Gastrocnemius medialis (tissue), 4 donors: ENCODE data around the gene GLIPR1L2.

Experiments used
- POLR2A ChIP-seq, 2 donors: fragments of 450-650 bp; IDR thresholded peaks; one replicate each; pipeline ENCODE4 v1.6.1; 2017; ENCODE audit warnings: antibody characterized with exemption in 2 of 2, mild to moderate bottlenecking in 2 of 2, moderate library complexity in 2 of 2
- TF ChIP-seq, protein P1 (sequence below), 5 experiments: fragments of 450-650 bp in 3 of 5; fragments of 200-600 bp in 2 of 5; sonication (generic) in 2 of 5; IDR thresholded peaks in 4 of 5; conservative IDR thresholded peaks in 1 of 5; 1 replicate in 4 of 5; 2 replicates in 1 of 5; pipeline ENCODE4 v1.5.1; 2016 to 2019; ENCODE audit warnings: antibody characterized with exemption in 5 of 5, mild to moderate bottlenecking in 3 of 5, moderate library complexity in 3 of 5

DNA sequence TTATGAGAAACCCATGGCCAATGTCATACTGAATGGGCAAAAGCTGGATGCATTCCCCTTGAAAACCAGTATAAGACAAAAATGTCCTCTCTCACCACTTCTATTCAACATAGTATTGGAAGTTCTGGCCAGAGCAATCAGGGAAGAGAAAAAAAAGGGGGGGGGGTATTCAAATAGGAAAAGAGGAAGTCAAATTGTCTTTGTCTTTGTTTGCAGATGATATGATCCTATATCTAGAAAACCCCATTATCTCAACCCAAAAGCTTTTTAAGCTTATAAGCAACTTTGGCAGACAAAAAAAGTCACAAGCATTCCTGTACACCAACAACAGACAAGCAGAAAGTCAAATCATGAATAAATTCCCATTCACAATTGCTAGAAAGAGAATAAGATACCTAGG lies 36.9 kb upstream of the GLIPR1L2 start:
- TF ChIP-seq POLR2A (IDR thresholded peaks at IDR 0.05), result no peak
- TF ChIP-seq, protein P1, sequence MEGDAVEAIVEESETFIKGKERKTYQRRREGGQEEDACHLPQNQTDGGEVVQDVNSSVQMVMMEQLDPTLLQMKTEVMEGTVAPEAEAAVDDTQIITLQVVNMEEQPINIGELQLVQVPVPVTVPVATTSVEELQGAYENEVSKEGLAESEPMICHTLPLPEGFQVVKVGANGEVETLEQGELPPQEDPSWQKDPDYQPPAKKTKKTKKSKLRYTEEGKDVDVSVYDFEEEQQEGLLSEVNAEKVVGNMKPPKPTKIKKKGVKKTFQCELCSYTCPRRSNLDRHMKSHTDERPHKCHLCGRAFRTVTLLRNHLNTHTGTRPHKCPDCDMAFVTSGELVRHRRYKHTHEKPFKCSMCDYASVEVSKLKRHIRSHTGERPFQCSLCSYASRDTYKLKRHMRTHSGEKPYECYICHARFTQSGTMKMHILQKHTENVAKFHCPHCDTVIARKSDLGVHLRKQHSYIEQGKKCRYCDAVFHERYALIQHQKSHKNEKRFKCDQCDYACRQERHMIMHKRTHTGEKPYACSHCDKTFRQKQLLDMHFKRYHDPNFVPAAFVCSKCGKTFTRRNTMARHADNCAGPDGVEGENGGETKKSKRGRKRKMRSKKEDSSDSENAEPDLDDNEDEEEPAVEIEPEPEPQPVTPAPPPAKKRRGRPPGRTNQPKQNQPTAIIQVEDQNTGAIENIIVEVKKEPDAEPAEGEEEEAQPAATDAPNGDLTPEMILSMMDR (IDR thresholded peaks at IDR 0.05 in 4 of 5, conservative IDR thresholded peaks at IDR 0.05 in 1 of 5), result no peak
